Peyer's patch (tissue), 4 donors: ENCODE results near the gene CSMD2.

Experiments
- CTCF ChIP-seq, 6 experiments: fragments of 450-650 bp in 4 of 6; fragments of 200-600 bp in 2 of 6; sonication (generic) in 1 of 6; IDR thresholded peaks; one replicate each; pipeline ENCODE4 v1.5.1; 2017 to 2019; ENCODE audit warnings: antibody characterized with exemption in 6 of 6, mild to moderate bottlenecking in 3 of 6, moderate library complexity in 1 of 6
- POLR2A ChIP-seq, 2 donors: fragments of 450-650 bp; IDR thresholded peaks; one replicate each; pipeline ENCODE4 v1.5.1; 2017; ENCODE audit warnings: antibody characterized with exemption in 2 of 2, mild to moderate bottlenecking in 2 of 2, moderate library complexity in 2 of 2

GRCh38 chr1:33685256-33685655 is 479.8 kb downstream of the CSMD2 start:
- no peak for TF ChIP-seq CTCF (IDR thresholded peaks at IDR 0.05)
- no peak for TF ChIP-seq POLR2A (IDR thresholded peaks at IDR 0.05)
